BE2C (cell line): ENCODE data around the gene FOSL1.

Source experiments
- DNase-seq: peaks from one replicate; pipeline ENCODE4 v3.0.0-alpha.2; 2020
- H3K27me3 ChIP-seq: fragments of 250-450 bp; sonication (Bioruptor Pico); 2 replicates; pipeline ENCODE4 v1.5.1; 2020; ENCODE audit warnings: mild to moderate bottlenecking
- H3K36me3 ChIP-seq: fragments of 250-450 bp; sonication (Bioruptor Pico); 2 replicates; pipeline ENCODE4 v1.5.1; 2020; ENCODE audit warnings: mild to moderate bottlenecking
- H3K4me1 ChIP-seq: fragments of 250-450 bp; sonication (Bioruptor Pico); 2 replicates; pipeline ENCODE4 v1.5.1; 2020
- H3K4me3 ChIP-seq: 2 replicates; pipeline ENCODE4 v1.5.1; 2011; ENCODE audit warnings: low read depth, low read length
- H3K9me3 ChIP-seq: fragments of 250-450 bp; sonication (Bioruptor Pico); 2 replicates; pipeline ENCODE4 v1.5.1; 2020
- TF ChIP-seq, protein P1 (sequence below): IDR thresholded peaks from 2 replicates; pipeline ENCODE4 v1.5.1; 2012; ENCODE audit warnings: mild to moderate bottlenecking, low read depth, low read length

The FOSL1 gene

GRCh38 chr11:65861165-65861505 lies 39.1 kb downstream of the FOSL1 start:
- Histone ChIP-seq H3K9me3 (no peaks in the 10 kb centered on the region), H3K36me3 (peaks cover 52% of the 10 kb centered on the region), H3K4me1 (no peaks in the 10 kb centered on the region), H3K27me3 (no peaks in the 10 kb centered on the region), H3K4me3 (peak overlapping the region; percentile 99)
- no peak for DNase-seq
- TF ChIP-seq, protein P1, sequence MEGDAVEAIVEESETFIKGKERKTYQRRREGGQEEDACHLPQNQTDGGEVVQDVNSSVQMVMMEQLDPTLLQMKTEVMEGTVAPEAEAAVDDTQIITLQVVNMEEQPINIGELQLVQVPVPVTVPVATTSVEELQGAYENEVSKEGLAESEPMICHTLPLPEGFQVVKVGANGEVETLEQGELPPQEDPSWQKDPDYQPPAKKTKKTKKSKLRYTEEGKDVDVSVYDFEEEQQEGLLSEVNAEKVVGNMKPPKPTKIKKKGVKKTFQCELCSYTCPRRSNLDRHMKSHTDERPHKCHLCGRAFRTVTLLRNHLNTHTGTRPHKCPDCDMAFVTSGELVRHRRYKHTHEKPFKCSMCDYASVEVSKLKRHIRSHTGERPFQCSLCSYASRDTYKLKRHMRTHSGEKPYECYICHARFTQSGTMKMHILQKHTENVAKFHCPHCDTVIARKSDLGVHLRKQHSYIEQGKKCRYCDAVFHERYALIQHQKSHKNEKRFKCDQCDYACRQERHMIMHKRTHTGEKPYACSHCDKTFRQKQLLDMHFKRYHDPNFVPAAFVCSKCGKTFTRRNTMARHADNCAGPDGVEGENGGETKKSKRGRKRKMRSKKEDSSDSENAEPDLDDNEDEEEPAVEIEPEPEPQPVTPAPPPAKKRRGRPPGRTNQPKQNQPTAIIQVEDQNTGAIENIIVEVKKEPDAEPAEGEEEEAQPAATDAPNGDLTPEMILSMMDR = no peak

- Histone ChIP-seq H3K36me3 (peaks cover 55% of the 10 kb centered on the region), H3K27me3 (no peaks in the 10 kb centered on the region), H3K9me3 (no peaks in the 10 kb centered on the region), H3K4me1 (no peaks in the 10 kb centered on the region), H3K4me3 (peak within 1 kb of the TSS; percentile 99)
- peak; percentile 98 for DNase-seq
- TF ChIP-seq, protein P1 = peak; percentile 89
Observed at GRCh38 chr11:65860278-65861164, 39.7 kb downstream of the FOSL1 start, which contains the start of gene MUS81. TSS of gene MUS81 (plus strand) at chr11:65860433. CDS start at chr11:65860754, 321 bp downstream.

- TF ChIP-seq, protein P1 = no peak
- no peak for DNase-seq
- H3K36me3 ChIP-seq = peaks cover 53% of the 10 kb centered on the region
- H3K4me1 ChIP-seq = no peaks in the 10 kb centered on the region
- no peaks in the 10 kb centered on the region for H3K27me3 ChIP-seq
- H3K9me3 ChIP-seq = no peaks in the 10 kb centered on the region
- H3K4me3 ChIP-seq = peak overlapping the region; percentile 99
Observed at GRCh38 chr11:65859812-65860277, 40.3 kb downstream of the FOSL1 start.

DNA sequence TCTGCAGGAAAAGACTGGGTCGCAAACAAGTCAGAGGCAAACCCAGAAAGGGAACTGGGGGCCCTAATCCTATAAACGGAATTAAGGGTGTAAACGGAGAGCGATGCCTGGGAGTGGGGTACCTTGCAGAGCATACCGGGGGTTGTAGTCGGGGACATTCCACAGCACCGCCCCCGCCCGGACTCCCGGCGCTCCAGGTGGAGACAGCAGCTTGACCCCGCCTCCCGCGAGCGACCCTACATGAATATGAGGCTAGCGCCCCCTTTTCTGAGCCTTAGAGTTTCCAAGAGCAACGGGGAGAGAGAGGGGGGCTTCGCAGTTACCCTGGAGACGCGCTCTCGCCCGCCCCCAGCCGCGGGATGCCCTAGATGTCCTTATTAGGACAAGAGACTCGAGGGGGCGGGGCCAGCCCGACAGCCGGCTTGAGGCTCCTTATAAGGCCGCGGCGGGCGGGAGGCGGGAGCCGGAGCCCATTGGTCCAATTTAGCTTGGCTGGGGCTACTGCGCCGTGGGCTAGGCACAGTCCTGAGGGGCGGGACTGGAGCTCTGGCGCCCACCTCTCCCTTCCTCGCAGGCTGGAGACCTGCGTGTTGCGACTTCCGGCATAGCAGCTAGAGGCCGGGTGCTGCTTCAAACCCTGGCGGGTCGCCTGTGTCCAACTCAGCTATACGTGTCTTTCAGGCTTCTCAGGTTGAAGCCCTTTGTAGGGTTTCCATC lies 40.9 kb downstream of the FOSL1 start:
- Histone ChIP-seq H3K27me3 (no peaks in the 10 kb centered on the region), H3K4me1 (no peaks in the 10 kb centered on the region), H3K36me3 (peaks cover 50% of the 10 kb centered on the region), H3K9me3 (no peaks in the 10 kb centered on the region), H3K4me3 (peak overlapping the region; percentile 99)
- TF ChIP-seq, protein P1 = peak; percentile 47
- DNase-seq = peak; percentile 100

DNA sequence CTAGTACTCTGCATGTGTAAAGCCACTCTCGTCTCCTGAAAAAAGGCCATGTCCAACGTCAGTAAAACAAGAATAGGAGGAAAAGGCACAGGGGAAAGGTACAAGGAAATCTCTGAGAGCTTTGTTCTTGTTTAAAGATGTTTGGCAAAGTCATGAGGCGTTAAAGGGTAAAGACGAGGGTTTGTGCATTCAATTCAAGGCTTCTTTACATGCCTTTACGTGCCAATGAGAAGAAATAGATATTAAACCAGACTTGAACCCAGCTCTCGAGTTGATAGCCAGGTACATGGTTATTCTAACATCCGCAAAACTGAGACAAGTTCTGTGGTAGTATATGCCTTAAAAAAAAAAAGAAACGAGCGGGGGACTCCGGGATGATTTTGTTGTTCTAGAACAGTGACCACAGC lies 41.5 kb downstream of the FOSL1 start:
- no peaks in the 10 kb centered on the region for H3K9me3 ChIP-seq
- H3K27me3 ChIP-seq = no peaks in the 10 kb centered on the region
- peak overlapping the region; percentile 89 for H3K4me3 ChIP-seq
- peaks cover 50% of the 10 kb centered on the region for H3K36me3 ChIP-seq
- no peaks in the 10 kb centered on the region for H3K4me1 ChIP-seq
- DNase-seq = no peak
- TF ChIP-seq, protein P1 = no peak
